ENCODE data around the gene PSMG4.
"Not testable (repeated sequence)": the region's sequence is repeated elsewhere in the genome, so short reads cannot be mapped to it uniquely, and the experiment has no call there.

PSMG4 gene

DNA sequence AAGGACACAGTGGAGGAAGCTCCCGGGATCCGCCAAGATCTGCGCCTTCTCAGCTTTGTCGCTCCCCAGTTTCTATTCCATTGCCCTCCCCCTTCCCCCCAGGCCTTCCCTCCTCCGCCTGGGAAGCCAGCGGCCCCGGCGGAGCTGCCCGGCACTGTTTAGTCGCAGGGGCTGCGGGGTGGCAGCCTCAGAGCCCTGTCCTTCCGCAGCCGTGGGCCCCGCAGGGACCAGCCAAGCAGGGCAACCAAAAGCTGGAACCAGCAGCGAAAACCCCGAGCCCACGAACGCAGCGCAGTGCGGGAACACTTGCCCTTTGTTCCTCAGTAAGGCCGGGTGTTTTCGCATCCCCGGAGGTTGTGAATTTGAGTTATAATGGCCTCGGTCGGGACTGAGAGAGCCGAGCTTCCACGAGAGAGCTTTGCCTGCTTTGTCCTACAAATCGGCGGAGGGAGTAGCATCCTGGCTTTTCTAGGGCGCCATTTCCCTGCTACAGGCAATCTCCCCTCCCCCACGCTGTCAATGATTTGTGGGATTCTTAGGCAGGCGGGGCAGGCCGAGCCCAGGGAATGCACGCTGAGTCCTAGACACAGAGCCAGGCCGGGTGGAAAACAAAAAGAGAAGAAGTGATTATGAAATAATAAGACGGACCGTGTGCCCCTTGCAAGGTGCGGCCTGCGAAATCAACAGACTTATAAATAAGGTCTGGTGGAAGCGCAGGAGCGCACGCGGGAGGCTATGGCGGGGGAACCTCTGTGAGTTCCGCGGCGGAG, 27.3 kb upstream of the PSMG4 start:
- no peak for DNase-seq

DNA sequence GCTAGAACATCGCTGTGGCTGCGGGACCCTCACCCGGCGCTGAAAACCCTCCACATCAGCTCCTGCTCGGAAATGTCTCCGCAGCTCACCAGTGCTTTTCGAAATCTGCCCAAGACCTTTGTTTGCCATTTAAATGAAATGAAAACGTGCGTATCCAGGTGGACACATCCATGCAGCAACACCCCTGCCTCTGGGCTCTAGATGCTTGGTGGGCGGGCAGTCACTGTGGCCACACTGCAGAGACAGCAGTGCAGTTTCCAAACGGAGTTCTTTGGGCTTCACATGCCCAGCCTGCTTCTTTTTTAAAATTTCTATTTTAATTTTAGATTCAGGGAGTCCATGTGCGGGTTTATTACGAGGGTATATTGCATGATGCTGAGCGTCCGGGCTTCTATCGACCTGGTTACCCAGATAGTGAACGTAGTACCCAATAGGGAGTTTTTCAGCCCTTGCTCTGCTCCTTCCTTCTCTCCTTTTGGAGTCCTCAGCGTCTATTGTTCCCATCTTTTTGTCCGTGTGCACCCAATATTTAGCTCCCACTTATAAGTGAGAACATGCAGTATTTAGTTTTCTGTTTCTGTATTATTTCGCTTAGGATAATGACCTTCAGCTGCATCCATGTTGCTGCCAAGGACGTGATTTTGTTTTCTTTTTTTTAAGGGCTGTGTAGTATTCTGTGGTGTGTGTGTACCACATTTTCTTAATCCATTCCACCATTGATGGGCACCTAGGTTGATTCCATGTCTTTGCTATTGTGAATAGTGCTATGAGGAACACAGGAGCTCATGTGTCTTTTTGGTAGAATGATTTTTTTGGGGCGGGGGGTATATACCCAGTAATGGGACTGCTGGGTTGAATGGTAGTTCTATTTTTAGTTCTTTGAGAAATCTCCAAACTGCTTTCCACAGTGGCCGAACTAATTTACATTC, 26.5 kb upstream of the PSMG4 start:
- no peak for DNase-seq

DNA sequence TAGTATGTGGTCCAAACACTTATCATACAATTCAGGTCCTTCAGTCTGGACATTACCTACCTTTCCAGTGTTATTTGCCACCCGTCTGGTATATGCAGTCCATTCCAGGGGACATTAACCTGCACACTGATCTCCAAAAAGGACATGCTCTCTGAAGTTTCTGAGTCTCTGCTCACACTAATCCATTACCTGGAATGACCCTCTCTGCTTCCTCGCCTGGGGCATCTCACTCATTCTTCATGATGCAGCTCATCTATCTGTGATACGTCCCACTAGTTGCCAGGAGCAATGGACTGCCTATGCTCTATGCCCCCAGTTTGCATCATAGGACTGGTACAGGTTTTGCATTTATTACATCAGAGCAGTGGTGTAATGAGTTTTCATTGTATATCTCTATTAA, 25.4 kb upstream of the PSMG4 start:
- DNase-seq, result no peak

DNA sequence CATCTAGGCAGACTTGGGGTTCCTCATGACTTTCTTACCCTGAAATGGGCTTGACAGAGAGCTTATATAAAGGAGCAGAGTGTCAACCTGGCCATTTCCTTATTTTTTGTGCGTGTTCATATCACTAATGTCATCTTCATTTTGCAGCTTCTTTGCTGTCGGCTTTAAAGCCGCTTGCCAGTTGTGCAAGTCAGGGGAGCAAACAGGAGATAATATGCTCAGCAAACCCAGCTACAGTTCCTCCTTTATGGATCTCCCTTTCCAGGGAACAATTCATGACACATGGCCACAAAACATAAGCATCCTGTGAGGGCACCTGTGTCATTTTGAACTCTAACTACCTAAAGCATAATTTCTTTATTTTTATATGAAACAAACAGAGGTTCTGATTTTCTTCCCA, 24.8 kb upstream of the PSMG4 start:
- DNase-seq, result no peak

DNA sequence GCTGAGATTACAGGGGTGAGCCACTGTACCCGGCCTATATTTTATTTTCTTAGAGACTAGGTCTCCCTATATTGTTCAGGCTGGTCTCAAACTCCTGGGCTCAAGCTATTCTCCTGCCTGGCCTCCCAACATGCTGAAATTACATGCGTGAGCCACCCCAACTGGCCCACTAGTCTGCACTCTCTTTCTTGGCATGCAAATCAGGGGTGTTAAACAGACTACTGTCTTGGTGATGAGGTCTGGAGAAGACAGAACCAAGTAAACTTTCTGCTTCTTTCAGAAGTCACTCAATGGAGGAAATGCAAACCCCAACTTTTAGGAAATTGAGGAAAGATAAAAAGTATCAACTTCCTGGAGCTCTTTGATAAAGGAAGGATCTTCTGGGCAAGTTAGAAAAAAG, 23.3 kb upstream of the PSMG4 start:
- DNase-seq, result no peak

DNA sequence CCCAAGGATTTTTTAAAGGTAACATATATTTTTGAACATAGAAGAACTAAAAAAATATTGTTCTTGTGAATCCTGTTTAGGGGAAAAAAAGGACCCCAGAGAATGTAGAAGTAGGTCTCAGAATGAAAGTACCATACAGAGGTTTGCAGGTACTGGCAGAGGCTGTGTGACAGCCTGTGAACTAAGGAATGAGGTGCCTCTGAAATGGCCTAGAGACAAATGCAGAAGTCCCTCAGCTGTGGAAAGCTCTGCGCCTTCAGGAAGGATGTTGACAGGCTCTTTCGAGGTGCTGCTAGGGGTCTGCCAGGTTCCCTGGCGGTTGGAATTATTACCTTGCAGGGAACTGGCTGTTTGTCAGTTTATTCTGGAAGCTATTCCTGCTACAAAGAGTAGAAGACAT, 22.7 kb upstream of the PSMG4 start:
- DNase-seq, result no peak

DNA sequence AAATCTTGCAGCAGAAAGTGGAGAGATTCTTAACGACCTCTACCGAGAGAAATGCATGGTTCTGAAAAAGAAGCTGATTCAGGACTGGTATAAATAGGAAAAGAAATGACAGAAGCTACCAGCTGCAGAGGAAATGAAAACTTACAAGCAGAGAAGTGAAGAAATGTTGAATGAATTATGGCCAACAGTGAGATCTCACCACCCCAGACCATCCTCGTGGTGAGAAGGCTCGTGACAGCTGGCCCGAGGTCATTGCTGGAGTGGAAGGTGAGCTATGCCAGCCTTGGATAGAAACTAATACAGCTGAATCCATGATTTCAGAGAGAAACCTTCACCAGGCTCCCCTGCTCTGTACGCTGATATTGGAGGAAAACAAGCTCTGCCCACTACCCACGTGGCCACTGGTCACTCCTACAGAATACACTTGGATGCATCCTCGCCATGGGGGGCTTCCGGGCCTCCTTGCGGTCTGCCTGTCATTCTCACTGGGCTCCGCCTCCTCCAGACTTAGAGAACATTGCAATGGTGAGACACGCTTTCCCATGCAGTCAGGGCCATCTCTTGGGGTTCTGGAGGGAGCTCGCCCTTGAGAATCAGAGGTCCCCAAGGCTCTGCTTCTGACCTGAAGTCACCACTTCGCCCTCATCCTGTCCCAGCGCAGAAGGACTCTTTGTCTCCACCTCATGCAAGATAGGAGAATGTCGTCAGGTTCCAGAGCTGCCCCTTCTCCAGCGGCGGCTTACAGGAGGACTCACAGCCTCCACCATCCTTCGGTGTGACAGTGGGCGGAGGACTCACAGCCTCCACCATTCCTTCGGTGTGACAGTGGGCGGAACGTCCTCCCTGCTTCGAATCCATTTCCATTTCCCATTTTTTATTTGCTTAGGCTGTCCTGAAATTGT, 20.7 kb upstream of the PSMG4 start:
- DNase-seq, result no peak

DNA sequence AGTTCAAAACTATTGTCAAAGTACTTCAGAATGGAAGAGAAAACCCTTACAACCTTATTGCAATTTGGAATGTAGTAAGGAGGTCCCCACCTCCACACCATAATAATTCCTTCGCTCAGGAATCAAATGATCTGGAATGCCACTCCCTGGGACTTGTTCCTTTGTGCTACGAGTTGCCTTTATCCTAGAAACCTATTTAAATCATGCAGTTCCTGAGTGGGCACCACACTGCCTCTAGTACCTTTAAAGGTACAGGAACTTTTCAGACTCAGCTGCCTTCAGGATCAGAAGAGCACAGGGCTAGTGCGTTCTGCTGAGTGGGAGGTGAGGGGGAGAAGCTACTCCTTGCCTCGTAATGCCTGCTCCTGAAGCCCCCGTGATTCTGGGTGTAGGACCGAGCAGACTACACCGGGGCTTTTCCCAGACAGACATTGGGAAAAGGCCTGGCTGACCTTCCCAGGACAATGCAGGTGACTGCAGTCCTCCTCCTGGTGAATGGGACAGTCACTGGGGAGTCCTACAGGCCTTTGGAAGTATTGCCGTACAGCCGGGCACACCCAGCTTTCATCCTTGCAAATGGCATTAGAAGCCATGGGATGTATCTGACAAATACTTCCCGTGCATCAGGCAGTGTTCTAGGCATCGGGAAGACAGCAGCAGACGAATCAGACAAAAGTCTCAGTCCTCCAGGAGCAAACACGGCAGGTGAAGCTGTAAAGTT, 19.5 kb upstream of the PSMG4 start:
- DNase-seq, result no peak

DNA sequence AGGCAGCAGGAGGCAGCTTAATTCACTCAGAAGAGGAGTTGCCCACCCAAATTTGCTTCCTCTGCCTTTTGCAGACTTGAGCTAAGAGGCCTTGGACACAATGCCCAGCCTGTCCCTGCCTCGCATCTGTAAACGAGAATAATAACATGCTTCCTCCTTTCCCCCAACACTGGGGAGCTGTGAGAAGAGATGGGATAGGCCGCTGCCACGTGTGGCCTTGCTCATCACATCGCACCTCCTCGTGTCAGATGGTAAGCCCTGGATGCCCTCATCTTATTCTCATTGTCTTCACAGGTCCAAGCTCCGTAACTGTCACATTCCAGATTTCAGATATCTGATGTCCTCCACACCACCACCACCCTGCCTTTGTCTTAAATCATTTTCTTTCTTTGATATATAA, 18.2 kb upstream of the PSMG4 start:
- no peak for DNase-seq

DNA sequence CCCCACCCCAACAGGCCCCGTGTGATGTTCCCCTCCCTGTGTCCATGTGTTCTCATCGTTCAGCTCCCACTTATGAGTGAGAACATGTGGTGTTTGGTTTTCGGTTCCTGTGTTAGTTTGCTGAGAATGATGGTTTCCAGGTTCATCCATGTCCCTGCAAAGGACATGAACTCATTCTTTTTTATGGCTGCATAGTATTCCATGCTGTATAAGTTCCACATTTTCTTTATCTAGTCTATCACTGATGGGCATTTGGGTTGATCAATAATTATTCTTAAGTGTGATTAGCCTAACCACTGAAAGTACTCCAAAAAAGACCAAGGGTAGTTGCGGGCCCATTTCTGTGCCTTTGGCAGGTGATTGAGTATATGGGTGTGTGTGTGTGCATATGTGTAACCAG, 17.0 kb upstream of the PSMG4 start:
- DNase-seq, result not testable (repeated sequence)

DNA sequence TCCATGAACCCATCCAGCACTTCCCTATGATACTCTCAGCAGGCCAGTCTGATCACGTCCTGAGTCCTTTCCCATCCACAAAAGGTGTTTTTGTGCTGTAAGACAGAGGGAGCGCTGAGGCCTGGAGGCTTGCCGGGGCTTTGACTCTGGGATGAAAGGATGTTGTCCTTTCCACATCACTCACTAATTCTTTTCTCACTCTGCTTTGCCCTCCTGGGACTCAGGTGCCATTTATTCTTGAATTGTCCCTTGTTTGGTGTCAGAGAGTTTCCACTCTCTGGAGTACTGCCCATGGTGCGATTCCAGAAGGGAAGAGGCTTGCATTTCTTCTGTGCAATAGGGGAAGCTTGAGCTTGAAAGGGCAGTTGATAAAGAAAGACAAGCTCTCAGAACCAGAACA, 16.0 kb upstream of the PSMG4 start:
- no peak for DNase-seq

DNA sequence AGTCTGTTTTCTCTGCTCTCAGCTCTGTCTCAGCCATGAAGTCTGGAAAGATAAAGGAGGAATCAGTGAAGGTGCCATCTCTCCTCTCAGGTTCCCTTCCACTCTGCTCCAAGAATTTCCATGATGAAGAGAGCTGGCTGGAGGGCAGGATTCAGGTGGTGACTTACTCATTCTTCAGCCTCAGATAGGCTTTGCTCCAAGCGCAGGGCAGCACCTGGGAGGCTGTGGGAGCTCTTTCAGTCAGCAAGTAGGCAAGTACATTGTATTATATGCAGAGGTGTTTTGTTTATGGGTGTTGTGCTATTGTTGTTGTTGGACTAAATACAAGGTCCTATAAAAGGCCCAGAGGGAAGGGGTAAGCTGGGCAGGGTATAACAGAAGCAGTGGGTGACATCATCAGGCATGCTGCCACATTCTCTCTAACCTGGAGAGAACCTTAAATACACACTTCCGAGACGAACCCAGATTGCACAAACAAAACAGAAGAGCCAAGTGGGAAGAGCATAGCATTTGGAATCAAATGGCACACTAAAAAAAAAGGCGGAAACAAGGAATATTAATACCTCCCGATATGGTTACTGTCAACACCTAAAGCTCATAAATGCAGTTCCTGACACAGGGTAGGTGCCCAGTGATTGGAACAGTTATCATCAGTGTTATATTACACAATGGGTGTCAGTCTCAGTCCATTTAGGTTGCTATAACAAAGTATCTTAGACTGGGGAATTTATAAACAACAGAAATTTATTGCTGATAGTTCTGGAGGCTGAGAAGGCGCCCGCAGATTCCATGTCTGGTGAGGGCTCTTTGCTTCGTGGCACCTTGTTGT, 14.5 kb upstream of the PSMG4 start:
- DNase-seq, result no peak

DNA sequence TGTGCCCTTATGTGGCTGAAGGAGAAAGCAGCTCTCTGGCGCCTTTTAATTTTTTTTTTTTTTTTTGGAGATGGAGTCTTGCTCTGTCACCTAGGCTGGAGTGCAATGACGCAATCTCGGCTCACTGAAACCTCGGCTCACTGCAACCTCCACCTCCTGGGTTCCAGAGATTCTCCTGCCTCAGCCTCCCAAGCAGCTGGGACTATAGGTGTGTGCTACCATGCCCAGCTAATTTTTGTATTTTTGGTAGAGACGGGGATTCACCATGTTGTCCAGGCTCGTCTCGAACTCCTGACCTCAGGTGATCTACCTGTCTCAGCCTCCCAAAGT, 13.9 kb upstream of the PSMG4 start:
- DNase-seq, result not testable (repeated sequence)

DNA sequence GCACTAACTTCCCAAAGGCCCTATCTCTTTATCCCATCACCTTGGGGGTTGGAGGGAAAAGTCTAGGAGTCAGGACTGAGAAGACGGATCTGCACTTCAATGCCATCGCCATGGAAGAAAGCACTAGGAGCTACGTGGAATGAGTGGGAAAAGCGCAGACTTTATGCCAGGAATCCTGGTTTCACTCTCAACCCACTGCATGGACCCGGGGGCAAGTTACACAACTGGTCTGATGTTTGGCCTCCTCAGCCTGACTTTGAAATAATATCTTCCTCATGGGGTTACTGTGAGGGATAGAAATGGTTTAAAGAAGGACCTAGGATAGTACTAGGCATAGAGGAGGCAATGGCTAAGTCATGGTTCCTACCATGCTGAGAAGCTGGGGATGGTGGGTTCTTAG, 13.5 kb upstream of the PSMG4 start:
- no peak for DNase-seq

DNA sequence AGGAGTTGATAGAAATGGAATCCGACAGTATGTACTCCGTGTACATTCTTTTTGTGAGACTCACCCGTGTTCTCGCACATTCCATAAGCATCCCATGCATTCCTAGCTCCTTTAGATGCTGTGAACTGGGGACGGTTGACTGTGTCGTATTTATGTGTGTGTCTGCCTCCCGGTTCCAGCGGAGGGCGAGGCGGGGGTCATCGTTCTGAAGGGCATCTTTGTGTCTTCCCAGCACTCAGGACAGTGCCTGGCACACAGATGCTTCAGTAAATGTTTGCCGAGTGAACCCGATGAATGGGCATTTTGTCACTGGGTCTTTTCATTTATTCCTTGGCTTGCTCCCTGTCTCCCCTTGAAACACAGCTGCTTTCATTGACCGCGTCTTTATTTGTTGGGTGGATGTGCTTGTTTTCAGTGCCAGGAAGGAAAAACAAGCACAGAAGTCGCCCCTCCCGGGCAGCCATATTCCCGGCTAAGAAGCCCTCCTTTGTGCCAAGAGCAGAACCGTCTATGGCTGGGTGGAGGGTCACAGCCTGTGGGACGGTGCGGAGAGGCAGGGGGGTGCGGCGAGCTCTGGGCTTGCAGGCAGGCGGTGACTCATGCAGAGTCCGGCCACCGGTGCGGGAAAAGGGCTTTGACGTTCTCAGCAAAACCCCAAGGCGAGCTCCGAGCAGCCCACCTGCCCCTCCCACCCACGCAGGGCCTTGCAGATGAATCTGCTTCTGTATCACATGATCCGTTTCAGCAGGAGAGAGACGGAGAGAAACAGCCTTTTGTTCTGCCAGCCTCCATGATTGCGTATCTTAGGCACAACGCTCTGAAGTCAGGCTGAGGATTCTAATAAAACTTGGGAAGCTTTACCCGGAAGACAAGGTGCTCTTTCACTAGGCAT, 11.2 kb upstream of the PSMG4 start:
- no peak for DNase-seq

DNA sequence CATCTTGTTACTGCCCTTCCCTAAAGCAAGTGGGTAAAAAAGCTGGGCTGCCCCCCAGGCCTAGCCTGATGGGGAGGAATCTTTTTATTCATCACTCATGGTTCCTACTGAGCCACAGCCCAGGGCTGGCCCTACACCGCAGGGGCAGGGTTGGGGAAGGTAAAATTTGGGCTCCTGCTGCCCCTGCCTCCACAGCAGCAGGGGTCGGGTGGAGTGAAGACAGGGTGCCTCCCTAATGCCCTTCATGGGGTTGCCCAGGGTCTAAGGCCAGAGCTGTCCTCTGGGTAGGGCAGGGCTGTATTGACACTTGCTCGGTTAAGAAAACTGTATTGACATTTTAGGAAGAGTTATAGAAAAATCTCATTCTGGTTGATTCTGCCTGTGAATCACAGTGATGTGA, 8.9 kb upstream of the PSMG4 start:
- no peak for DNase-seq

DNA sequence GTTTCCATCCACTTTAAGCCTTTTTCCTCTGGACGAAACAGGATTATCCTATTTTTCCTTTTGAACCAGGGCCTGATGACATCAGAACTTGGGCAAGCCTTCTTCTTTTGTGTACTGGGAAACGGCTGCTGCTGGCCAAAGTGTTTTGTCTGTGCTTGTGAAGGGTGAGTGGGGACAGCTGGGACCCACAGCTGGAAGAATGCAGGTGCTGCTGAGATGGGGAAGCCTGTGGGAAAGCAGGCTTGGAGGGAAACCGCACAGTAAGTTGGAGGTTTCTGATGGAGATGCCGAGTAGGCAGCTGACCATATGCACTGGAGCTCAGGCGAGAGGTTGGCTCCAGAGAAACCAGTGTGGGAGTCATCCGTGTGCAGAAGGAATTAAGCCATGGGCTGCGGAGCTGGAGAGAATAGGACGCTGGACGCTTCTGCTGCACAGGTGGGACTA, 8.5 kb upstream of the PSMG4 start:
- no peak for DNase-seq

DNA sequence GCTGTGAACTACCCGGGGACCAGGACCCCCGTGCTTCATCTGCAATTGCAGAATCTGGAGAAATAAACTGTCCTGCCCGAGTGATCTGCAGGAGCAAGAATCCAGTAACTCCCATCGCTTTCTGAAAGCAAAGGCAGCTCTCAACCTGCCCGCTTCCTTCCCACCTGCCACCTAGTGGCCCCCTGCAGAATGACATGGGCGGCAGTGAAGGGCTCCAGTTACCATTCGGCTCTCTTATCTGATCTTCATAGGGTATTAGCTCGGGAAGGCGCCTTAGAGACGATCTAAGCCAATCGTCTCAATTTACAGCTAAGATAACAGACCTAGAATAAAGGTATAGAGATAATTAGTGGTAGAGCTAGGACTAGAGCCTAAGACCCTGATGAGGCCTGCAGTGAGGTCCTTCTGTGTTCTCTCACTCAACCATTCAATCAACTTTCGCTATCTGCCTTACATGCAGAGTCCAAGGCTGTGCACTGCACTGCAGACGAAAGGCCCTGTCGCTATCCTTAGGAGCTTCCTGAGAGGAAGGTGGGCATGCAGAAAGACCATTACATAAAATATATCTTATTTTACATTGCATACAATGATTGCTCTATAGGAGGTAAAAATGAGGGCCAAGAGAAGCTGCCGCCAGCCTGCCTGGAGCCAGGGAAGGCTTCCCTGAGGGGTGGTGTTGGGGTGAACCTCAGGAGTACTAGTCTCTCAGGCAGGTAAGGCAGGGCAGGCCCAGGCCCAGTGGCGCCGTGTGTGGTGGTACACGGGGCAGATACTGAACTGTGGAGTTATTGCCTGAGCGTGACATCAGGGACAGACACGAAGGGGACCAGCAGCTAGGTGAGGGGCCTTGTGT, 7.1 kb upstream of the PSMG4 start:
- DNase-seq, result peak; percentile 94

DNA sequence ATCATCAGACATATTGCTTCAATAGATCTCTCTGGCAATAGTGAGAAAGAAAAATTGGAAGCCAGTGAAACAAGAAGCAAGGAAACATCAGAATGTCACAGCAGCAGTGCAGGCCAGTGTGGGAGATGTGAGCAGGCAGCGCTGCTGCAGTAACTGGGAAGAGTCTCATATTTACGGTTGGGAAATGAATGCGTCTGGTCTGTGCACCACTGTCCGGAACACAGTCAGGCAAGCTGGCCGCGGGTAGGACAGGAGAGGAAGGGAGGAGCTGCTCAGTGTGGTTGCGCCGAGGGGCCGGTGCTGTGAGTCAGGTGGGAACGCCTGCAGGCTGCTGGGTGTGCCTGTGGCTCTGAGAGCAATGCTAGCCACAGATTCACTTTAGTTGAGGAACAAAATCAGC, 6.4 kb upstream of the PSMG4 start:
- peak; percentile 41 for DNase-seq
